Peyer's patch (tissue), 4 donors: ENCODE data around the gene SPATA31E1.

Source experiments
- CTCF ChIP-seq, 6 experiments: fragments of 450-650 bp in 4 of 6; fragments of 200-600 bp in 2 of 6; sonication (generic) in 1 of 6; IDR thresholded peaks; one replicate each; pipeline ENCODE4 v1.5.1; 2017 to 2019; ENCODE audit warnings: antibody characterized with exemption in 6 of 6, mild to moderate bottlenecking in 3 of 6, moderate library complexity in 1 of 6
- POLR2A ChIP-seq, 2 donors: fragments of 450-650 bp; IDR thresholded peaks; one replicate each; pipeline ENCODE4 v1.5.1; 2017; ENCODE audit warnings: antibody characterized with exemption in 2 of 2, mild to moderate bottlenecking in 2 of 2, moderate library complexity in 2 of 2

DNA sequence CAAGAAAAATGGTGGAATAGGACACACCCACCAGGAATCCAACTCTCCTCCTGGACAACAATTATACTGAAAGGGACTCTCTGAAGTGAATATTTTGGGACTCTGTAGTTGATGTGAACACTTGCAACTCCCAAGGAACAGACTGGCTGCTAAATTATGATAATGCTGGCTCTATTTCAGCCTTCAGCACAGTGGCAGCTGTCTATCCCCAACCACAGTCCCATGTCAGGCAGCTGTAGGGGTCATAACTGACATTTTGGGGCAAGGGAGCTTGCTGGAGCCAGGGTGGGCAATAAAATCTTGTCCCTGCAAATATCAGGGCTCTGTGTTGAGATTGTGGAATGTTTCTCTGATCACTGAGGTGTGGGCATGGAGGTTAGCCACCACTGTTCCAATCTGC, 14.2 kb downstream of the SPATA31E1 start:
- no peak for TF ChIP-seq CTCF (IDR thresholded peaks at IDR 0.05)
- TF ChIP-seq POLR2A (IDR thresholded peaks at IDR 0.05), result no peak
